ENCODE results near the gene PHAX.
"Not testable (repeated sequence)": the region's sequence is repeated elsewhere in the genome, so short reads cannot be mapped to it uniquely, and the experiment has no call there.

PHAX gene

DNA sequence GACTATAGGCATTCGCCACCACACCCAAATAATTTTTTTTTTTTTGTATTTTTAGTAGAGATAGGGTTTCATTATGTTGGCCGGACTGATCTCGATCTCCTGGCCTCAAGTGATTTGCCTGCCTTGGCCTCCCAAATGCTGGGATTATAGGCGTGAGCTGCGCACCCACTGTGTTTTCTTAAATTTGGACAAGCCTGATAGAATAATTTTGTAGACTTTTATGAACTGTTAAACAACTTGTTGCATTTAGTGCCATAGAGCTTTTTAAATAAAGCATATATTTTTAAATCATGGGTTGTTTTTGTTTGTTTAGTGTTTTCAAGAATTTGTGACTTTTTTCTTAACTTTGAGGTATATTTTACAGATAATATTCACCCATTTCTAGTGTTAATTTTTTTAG, 4.8 kb downstream of the PHAX start:
- DNase-seq (ENCODE audit: low spot score), result no peak
- Histone ChIP-seq H3K27ac (no peak overlapping the region), H3K4me3 (peak overlapping the region; percentile 29)
- TF ChIP-seq, protein P1, sequence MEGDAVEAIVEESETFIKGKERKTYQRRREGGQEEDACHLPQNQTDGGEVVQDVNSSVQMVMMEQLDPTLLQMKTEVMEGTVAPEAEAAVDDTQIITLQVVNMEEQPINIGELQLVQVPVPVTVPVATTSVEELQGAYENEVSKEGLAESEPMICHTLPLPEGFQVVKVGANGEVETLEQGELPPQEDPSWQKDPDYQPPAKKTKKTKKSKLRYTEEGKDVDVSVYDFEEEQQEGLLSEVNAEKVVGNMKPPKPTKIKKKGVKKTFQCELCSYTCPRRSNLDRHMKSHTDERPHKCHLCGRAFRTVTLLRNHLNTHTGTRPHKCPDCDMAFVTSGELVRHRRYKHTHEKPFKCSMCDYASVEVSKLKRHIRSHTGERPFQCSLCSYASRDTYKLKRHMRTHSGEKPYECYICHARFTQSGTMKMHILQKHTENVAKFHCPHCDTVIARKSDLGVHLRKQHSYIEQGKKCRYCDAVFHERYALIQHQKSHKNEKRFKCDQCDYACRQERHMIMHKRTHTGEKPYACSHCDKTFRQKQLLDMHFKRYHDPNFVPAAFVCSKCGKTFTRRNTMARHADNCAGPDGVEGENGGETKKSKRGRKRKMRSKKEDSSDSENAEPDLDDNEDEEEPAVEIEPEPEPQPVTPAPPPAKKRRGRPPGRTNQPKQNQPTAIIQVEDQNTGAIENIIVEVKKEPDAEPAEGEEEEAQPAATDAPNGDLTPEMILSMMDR (IDR thresholded peaks at IDR 0.05), result no peak

DNA sequence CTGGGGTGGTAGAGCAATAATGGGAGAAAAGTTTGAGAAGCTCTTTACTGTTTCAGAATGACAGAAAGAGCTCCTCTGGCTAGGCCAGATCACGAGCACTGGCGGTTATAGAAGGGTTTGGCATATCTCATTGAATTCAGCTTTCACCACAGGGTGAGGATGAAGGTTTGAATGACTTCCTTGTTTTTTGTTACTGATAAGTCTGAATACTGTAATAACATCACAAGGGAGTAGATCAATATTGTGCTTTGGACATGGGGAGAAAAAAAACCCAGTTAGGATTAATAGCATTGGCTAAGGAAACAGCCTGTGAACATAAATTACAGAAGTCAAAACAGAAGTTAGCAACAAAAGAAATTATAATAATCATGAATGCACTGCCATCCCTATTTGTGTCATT, 9.4 kb downstream of the PHAX start:
- H3K27ac ChIP-seq, result no peak overlapping the region
- H3K4me3 ChIP-seq, result no peak overlapping the region
- TF ChIP-seq, protein P1 (IDR thresholded peaks at IDR 0.05), result no peak
- no peak for DNase-seq (ENCODE audit: low spot score)

DNA sequence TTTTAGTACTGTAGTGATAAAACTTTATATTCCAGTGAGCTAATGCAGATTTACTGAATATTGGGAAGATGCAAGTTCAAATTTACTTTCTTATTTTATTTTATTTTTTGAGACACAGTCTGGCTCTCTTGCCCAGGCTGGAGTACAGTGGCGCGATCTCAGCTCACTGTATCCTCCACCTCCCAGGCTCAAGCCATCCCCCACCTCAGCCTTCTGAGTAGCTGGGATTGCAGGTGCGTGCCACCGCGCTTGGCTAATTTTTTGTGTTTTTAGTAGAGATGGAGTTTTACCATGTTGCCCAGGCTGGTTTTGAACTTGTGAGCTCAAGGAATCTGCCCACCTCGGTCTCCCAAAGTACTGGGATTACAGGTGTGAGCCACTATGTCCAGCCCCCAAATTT, 9.9 kb downstream of the PHAX start:
- no peak for DNase-seq (ENCODE audit: low spot score)
- Histone ChIP-seq H3K4me3 (no peak overlapping the region), H3K27ac (no peak overlapping the region)
- TF ChIP-seq, protein P1 (IDR thresholded peaks at IDR 0.05), result no peak

DNA sequence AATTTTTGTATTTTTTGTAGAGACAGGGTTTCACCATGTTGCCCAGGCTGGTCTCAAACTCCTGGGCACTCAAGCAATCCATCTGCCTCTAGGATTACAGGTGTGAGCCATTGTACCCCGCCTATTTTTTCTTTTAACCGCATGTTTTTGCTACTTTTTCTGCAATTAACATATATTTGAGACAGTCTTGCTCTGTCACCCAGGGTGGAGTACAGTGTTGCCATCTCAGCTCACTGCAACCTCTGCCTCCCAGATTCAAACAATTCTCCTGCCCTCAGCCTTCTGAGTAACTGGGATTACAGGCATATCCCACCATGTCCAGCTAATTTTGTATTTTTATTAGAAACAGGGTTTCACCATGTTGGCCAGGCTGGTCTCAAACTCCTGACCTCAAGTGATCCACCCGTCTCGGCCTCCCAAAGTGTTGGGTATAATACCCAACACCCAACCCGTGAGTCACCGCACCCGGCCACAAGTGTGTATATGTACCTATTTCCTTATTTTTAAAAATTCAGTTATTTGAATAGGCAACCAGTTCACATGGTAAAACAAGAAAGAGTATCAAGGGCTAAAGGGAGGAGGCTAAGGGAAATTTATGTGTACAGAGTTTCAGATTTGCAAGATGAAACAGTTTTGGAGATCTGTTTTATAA, 13.3 kb downstream of the PHAX start:
- no peak for DNase-seq (ENCODE audit: low spot score)
- TF ChIP-seq, protein P1 (IDR thresholded peaks at IDR 0.05), result no peak
- H3K4me3 ChIP-seq, result no peak overlapping the region
- no peak overlapping the region for H3K27ac ChIP-seq

DNA sequence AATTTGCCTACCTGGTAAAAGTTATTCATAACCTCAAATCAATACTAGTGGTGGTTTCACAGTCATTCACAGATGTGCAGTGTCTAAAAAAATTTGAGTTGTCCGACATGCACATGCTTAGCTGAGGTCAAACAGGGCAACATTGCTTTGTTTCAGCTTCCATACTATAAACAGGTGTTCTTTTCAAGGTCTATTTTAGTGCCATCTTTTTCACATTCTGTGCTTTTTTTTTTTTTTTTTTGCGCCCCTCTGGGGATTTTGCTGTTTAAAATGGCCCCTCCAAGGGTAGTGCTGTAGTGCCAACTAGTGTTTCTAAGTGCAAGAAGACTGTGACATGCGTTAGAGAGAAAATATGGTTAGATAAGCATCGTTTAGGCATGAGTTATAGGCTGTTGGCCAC, 14.5 kb downstream of the PHAX start:
- TF ChIP-seq, protein P1 (IDR thresholded peaks at IDR 0.05), result no peak
- DNase-seq (ENCODE audit: low spot score), result no peak
- H3K4me3 ChIP-seq, result no peak overlapping the region
- H3K27ac ChIP-seq, result no peak overlapping the region

DNA sequence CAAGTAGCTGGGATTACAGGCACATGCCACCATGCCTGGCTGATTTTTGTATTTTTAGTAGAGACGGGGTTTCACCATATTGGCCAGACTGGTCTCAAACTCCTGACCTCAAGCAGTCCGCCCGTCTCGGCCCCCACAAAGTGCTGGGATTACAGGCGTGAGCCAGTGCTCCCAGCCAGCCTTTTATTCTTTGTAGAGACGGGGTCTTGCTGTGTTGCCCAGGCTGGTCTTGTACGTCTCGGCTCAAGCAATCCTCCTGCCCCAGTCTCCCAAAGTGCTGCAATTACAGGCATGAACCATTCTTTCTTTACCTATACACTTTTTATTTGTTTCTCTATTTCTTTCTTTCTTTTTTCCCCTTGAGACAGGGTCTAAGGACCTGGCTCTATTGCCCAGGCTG, 16.9 kb downstream of the PHAX start:
- DNase-seq (ENCODE audit: low spot score); H3K27ac ChIP-seq; H3K4me3 ChIP-seq: not testable (repeated sequence)

DNA sequence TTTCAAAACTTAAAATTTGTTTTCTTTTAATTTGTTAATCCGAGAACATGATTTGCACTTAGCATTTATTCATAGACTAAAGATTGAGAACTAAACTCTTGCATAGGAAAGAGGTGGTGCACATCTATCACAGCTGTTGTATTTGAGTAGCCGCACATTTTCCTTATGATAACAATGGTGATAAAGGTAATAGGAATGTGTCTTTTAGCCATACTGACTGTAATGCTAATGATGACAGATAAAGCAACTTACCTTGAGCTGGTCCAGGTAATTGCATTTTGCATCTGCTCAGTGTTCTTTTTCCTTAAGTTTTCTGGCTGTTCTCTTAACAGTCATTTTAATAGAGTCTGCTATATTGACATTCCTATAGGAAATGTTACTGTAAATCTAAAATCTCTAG, 19.0 kb downstream of the PHAX start:
- H3K27ac ChIP-seq, result no peak overlapping the region
- H3K4me3 ChIP-seq, result no peak overlapping the region
- no peak for DNase-seq (ENCODE audit: low spot score)
- TF ChIP-seq, protein P1 (IDR thresholded peaks at IDR 0.05), result no peak
